H54 (cell line): Measurements from ENCODE around the gene EPHA7.

Experiments used
- DNase-seq: peaks from one replicate; pipeline ENCODE4 v3.0.0; 2011; ENCODE audit warnings: low spot score, mixed read lengths; ENCODE audit not compliant: insufficient read length
- FAIRE-seq: peaks from 3 replicates; lab custom pipeline; 2011; peaks lifted over from hg19 to GRCh38; lab: Jason Lieb, UNC
- POLR2A ChIP-seq: IDR thresholded peaks from 2 replicates; pipeline ENCODE4 v1.6.1; 2011; ENCODE audit warnings: low read depth, mild to moderate bottlenecking, low read length

Gene EPHA7

GRCh38 chr6:93366506-93366905 lies 52.9 kb downstream of the EPHA7 start:
- FAIRE-seq (no peak), DNase-seq (no peak)
- TF ChIP-seq POLR2A = no peak

GRCh38 chr6:93365445-93365844 lies 53.9 kb downstream of the EPHA7 start:
- FAIRE-seq (no peak), DNase-seq (no peak)
- TF ChIP-seq POLR2A = no peak

GRCh38 chr6:93358435-93358834 lies 60.9 kb downstream of the EPHA7 start:
- FAIRE-seq = no peak
- no peak for TF ChIP-seq POLR2A
- no peak for DNase-seq

GRCh38 chr6:93352604-93353003 lies 66.8 kb downstream of the EPHA7 start:
- no peak for FAIRE-seq
- DNase-seq = no peak

GRCh38 chr6:93351222-93351621 lies 68.1 kb downstream of the EPHA7 start:
- FAIRE-seq = no peak
- TF ChIP-seq POLR2A = no peak
- no peak for DNase-seq

More at GRCh38 chr6:93352604-93353003, 66.8 kb downstream of the EPHA7 start:
- TF ChIP-seq POLR2A = no peak

GRCh38 chr6:93350774-93351173 lies 68.6 kb downstream of the EPHA7 start:
- DNase-seq = no peak
- FAIRE-seq = no peak
- no peak for TF ChIP-seq POLR2A

GRCh38 chr6:93344333-93344835 lies 75.0 kb downstream of the EPHA7 start:
- DNase-seq = no peak
- no peak for FAIRE-seq
- TF ChIP-seq POLR2A = no peak

- no peak for TF ChIP-seq POLR2A
- no peak for DNase-seq
- no peak for FAIRE-seq
Observed at GRCh38 chr6:93343476-93343875, 75.9 kb downstream of the EPHA7 start.

- FAIRE-seq (no peak), DNase-seq (no peak)
- TF ChIP-seq POLR2A = no peak
Observed at GRCh38 chr6:93341900-93342613, 77.3 kb downstream of the EPHA7 start.

- TF ChIP-seq POLR2A = no peak
- FAIRE-seq (no peak), DNase-seq (no peak)
Observed at GRCh38 chr6:93337772-93338394, 81.5 kb downstream of the EPHA7 start.

GRCh38 chr6:93337014-93337413 lies 82.3 kb downstream of the EPHA7 start:
- no peak for TF ChIP-seq POLR2A
- FAIRE-seq = no peak
- no peak for DNase-seq

- FAIRE-seq = no peak
- DNase-seq = no peak
- no peak for TF ChIP-seq POLR2A
Observed at GRCh38 chr6:93329301-93330000, 89.9 kb downstream of the EPHA7 start.

- DNase-seq = no peak
- no peak for FAIRE-seq
- TF ChIP-seq POLR2A = no peak
Observed at GRCh38 chr6:93327857-93328256, 91.5 kb downstream of the EPHA7 start.

- TF ChIP-seq POLR2A = no peak
- no peak for FAIRE-seq
Observed at GRCh38 chr6:93325761-93326160, 93.6 kb downstream of the EPHA7 start.

More at GRCh38 chr6:93325761-93326160, 93.6 kb downstream of the EPHA7 start:
- DNase-seq = no peak
